Measurements from ENCODE around the gene MUC21. TPM values are rescaled to one million over a fixed set of nuclear protein-coding genes. Genes with fewer than 3 reads are reported as not detected.

MUC21 gene
- total and polyA plus RNA-seq, 9 of the 15 experiments (the other 6 are each of a cell fraction or from before 2014, with no cell fraction given), result not detected

GRCh38 chr6:30981942-30982772 lies 1.4 kb upstream of the MUC21 start:
- intact Hi-C loops (cut with micrococcal nuclease) (no loop called here), in situ Hi-C loops (cut with MboI) (no loop called here)
- ChIA-PET CTCF (ENCODE audit: low intra/inter-chr PET ratio) (no interaction called here), POLR2A (interaction anchor here (0.9 to 1.5 kb wide), 4 partner anchors 9 to 559 kb away, joined by 3 to 8 read pairs (median 4); partner anchors contain the start of gene DDX39B)
- Histone ChIP-seq H4K20me1 (replicated peaks; ENCODE audit: control insufficient read depth, insufficient read depth, low read length) (no peaks in the 10 kb centered on the region), H3K4me2 (ENCODE audit: insufficient read depth, low read length) (no peak overlapping the region), H3K4me1 (replicated peaks in 1 of 2; ENCODE audit: control insufficient read depth in 2 of 2, insufficient read depth in 2 of 2, low read length in 2 of 2) (peaks cover 0 to 2% of the 10 kb centered on the region in 2 experiments; a peak in 1 of 5 replicates), H3K27ac (ENCODE audit: extremely low read depth, low read depth, low read length) (no peak overlapping the region), H3K79me2 (ENCODE audit: control insufficient read depth, insufficient read depth, low read length) (no peaks in the 10 kb centered on the region), H3K9ac (ENCODE audit: insufficient read depth in 1 of 2, low read depth in 2 of 2, low read length in 2 of 2) (no peak overlapping the region), H2AFZ (ENCODE audit: low read depth, low read length) (peak overlapping the region; percentile 25; the same call in 1 of the 2 replicates), H3K9me3 (replicated peaks; ENCODE audit: control insufficient read depth, insufficient read depth, low read depth, low read length) (no peaks in the 10 kb centered on the region), H3K9me1 (ENCODE audit: control insufficient read depth, insufficient read depth, low read length) (no peaks in the 10 kb centered on the region), H3K27me3 (ENCODE audit: control insufficient read depth in 2 of 2, insufficient read depth in 2 of 2, low read length in 2 of 2) (peaks cover 31 to 50% of the 10 kb centered on the region in 2 experiments), H3K36me3 (ENCODE audit: control insufficient read depth, insufficient read depth, low read length) (no peaks in the 10 kb centered on the region), H3K4me3 (no peak overlapping the region)
- DNase-seq (ENCODE audit: extremely low read depth in 1 of 4, low spot score in 3 of 4) (peak; percentile 25 to 46 (median 39)), ATAC-seq (peak; percentile 88), FAIRE-seq (peak; percentile 11)
- BruUV-seq (replicated peaks), result no TSS peak
- 3% methylated on average over 13 of the region's 13 CpGs for WGBS (ENCODE audit: insufficient coverage, low coverage, missing lambda C conversion rate)
- TF ChIP-seq TAF1 (IDR thresholded peaks at IDR 0.05; ENCODE audit: control insufficient read depth, extremely low read depth, insufficient read depth, low read length, severe bottlenecking) (no peak), PRPF4 (IDR thresholded peaks at IDR 0.05; ENCODE audit: insufficient read depth, low read depth, low read length, poor library complexity, severe bottlenecking) (no peak), HES1 (IDR thresholded peaks at IDR 0.05; ENCODE audit: low read depth) (no peak), CTCF (IDR thresholded peaks at IDR 0.05 in 2 of 3, conservative IDR thresholded peaks at IDR 0.05 in 1 of 3; ENCODE audit: insufficient read depth in 2 of 3, low read depth in 1 of 3, low read length in 3 of 3) (peak in 2 of 3 experiments; percentile 7 to 27; a peak in 1 of 6 replicates), ZNF354B (CRISPR knock-in tag; IDR thresholded peaks at IDR 0.05) (no peak), MYBL2 (IDR thresholded peaks at IDR 0.05; ENCODE audit: low read depth) (no peak), MYBL2 (CRISPR knock-in tag; IDR thresholded peaks at IDR 0.05; ENCODE audit: borderline replicate concordance) (no peak), SUPT5H (IDR thresholded peaks at IDR 0.05) (no peak)
